ENCODE data around the gene NDUFA11. TPM values are rescaled to one million over a fixed set of nuclear protein-coding genes. Genes with fewer than 3 reads are reported as not detected.

Gene NDUFA11
- total RNA-seq (10 to 100 TPM; 94.3 to 96.7 TPM), total RNA-seq (10.2 to 33.7 (median 21.4) reads per million in 172 experiments)
- polyA plus RNA-seq (2013, experiment 1 of 2), result 155 TPM
- polyA plus RNA-seq (2013, experiment 2 of 2), result 133 TPM

- ATAC-seq (ENCODE audit: poor library complexity) (peak; percentile 55), DNase-seq (peak; percentile 94 to 98 (median 96))
- H3K4me3 ChIP-seq (ENCODE audit: low read length), result peak within 1 kb of the TSS; percentile 89
- H3K4me1 Mint-ChIP-seq (ENCODE audit: low read depth), result peaks cover 35% of the 10 kb centered on the region
- H3K27me3 Mint-ChIP-seq, result no peaks in the 10 kb centered on the region
- peaks cover 53% of the 10 kb centered on the region for H3K4me1 ChIP-seq (ENCODE audit: insufficient read depth, low read length)
- peak within 1 kb of the TSS; percentile 93 for H3K4me3 Mint-ChIP-seq
- POLR2A ChIA-PET, result interaction anchor here (0.5 to 4.4 kb wide), 39 partner anchors 11 to 1897 kb away, joined by 3 to 83 read pairs (median 6); partner anchors contain the start of genes CATSPERD, CLPP, DUS3L and FEM1A
- H3K36me3 Mint-ChIP-seq (ENCODE audit: low read depth), result peaks cover 34% of the 10 kb centered on the region
- no peak for TF ChIP-seq CTCF (IDR thresholded peaks at IDR 0.05)
- H3K27me3 ChIP-seq (ENCODE audit: control insufficient read depth in 1 of 2, insufficient read depth in 2 of 2, low read length in 2 of 2), result no peaks in the 10 kb centered on the region
- peak within 1 kb of the TSS; percentile 99 for H3K27ac Mint-ChIP-seq
- intact Hi-C loops (cut with DNase I, micrococcal nuclease), result loop anchor here (1.0 to 10.0 kb wide), 9 partner anchors 59 to 471 kb away; partner anchors contain the start of genes ALKBH7 (in 1 of the 2), DUS3L (in 1 of the 2), PSPN (in 1 of the 2) and RANBP3 (in 1 of the 2)
- H3K9me3 ChIP-seq (ENCODE audit: control insufficient read depth in 1 of 2, insufficient read depth in 1 of 2, low read length in 2 of 2), result no peaks in the 10 kb centered on the region
- H3K9me3 Mint-ChIP-seq, result no peaks in the 10 kb centered on the region
- peaks cover 2% of the 10 kb centered on the region for H3K36me3 ChIP-seq (ENCODE audit: insufficient read depth, low read length)
- H3K27ac ChIP-seq (ENCODE audit: low read depth in 1 of 2, low read length in 2 of 2), result peak within 1 kb of the TSS; percentile 91
- CTCF ChIA-PET, result interaction anchor here (2.2 to 7.0 kb wide), 3 partner anchors 58 to 100 kb away, joined by 7 to 63 read pairs (median 11); no protein-coding TSS in a partner anchor
Observed at GRCh38 chr19:5903624-5904351, at the start of gene NDUFA11. TSS of gene NDUFA11 (minus strand) at chr19:5903790. CDS start at chr19:5903708, 82 bp downstream.

- Histone ChIP-seq H3K36me3 (ENCODE audit: insufficient read depth, low read length) (peaks cover 14% of the 10 kb centered on the region), H3K9me3 (ENCODE audit: control insufficient read depth in 1 of 2, insufficient read depth in 1 of 2, low read length in 2 of 2) (no peaks in the 10 kb centered on the region), H3K27ac (ENCODE audit: low read depth in 1 of 2, low read length in 2 of 2) (peak overlapping the region; percentile 37 to 55), H3K4me1 (ENCODE audit: insufficient read depth, low read length) (peaks cover 88% of the 10 kb centered on the region), H3K27me3 (ENCODE audit: control insufficient read depth in 1 of 2, insufficient read depth in 2 of 2, low read length in 2 of 2) (no peaks in the 10 kb centered on the region), H3K4me3 (ENCODE audit: low read length) (peak overlapping the region; percentile 26)
- POLR2A ChIA-PET, result interaction anchor here (2.1 to 7.4 kb wide), 2 partner anchors 8 to 49 kb away, joined by 7 to 93 read pairs; partner anchors contain the start of gene NDUFA11
- CTCF ChIA-PET, result interaction anchor here (1.1 to 2.8 kb wide), 5 partner anchors 9 to 149 kb away, joined by 3 to 13 read pairs (median 5); no protein-coding TSS in a partner anchor
- intact Hi-C loops (cut with DNase I, micrococcal nuclease), result loop anchor here in 1 of 2 experiments (1.0 kb wide), 1 partner anchor 9 kb away; no protein-coding TSS in a partner anchor
- Mint-ChIP-seq H3K27ac (peak overlapping the region; percentile 92), H3K4me3 (peak overlapping the region; percentile 50), H3K27me3 (no peaks in the 10 kb centered on the region), H3K4me1 (ENCODE audit: low read depth) (peaks cover 94% of the 10 kb centered on the region), H3K9me3 (no peaks in the 10 kb centered on the region), H3K36me3 (ENCODE audit: low read depth) (peaks cover 31% of the 10 kb centered on the region)
- TF ChIP-seq CTCF (IDR thresholded peaks at IDR 0.05), result no peak
- no peak for ATAC-seq (ENCODE audit: poor library complexity)
- DNase-seq, result peak in 1 of 14 experiments; percentile 32
Observed at GRCh38 chr19:5953030-5953589, 49.5 kb upstream of the NDUFA11 start.
